Smooth muscle cell (in vitro differentiated cells): ENCODE measurements around the gene COMP. TPM values are rescaled to one million over a fixed set of nuclear protein-coding genes. Genes with fewer than 3 reads are reported as not detected.
A peak's percentile ranks its signal among the peaks of the same experiment; 100 is the strongest.

Experiments used
- DNase-seq: peaks from one replicate; lab custom pipeline; 2025; ENCODE audit not compliant: unreplicated experiment; lab: John Stamatoyannopoulos, UW
- H2AFZ ChIP-seq: fragments of 200-600 bp; sonication (generic); 2 replicates; pipeline ENCODE4 v1.6.0; 2016; ENCODE audit warnings: antibody characterized with exemption, low read depth, mild to moderate bottlenecking
- H3F3A ChIP-seq: fragments of 200-600 bp; sonication (generic); 2 replicates; pipeline ENCODE4 v1.6.0; 2017; ENCODE audit warnings: antibody characterized with exemption, low read depth
- H3K27ac ChIP-seq: fragments of 200-600 bp; sonication (generic); 2 replicates; pipeline ENCODE4 v1.5.1; 2016; ENCODE audit warnings: low read depth, mild to moderate bottlenecking
- H3K27me3 ChIP-seq: fragments of 200-600 bp; sonication (generic); 2 replicates; pipeline ENCODE4 v1.6.1; 2016; ENCODE audit warnings: low read depth, mild to moderate bottlenecking
- H3K36me3 ChIP-seq: fragments of 200-600 bp; sonication (generic); 2 replicates; pipeline ENCODE4 v1.5.1; 2016; ENCODE audit warnings: low read depth
- H3K4me1 ChIP-seq: fragments of 200-600 bp; sonication (generic); 2 replicates; pipeline ENCODE4 v1.5.1; 2016; ENCODE audit warnings: low read depth
- H3K4me2 ChIP-seq: fragments of 200-600 bp; sonication (generic); 2 replicates; pipeline ENCODE4 v1.6.0; 2016; ENCODE audit warnings: mild to moderate bottlenecking
- H3K4me3 ChIP-seq: fragments of 200-600 bp; sonication (generic); 2 replicates; pipeline ENCODE4 v1.5.1; 2016; ENCODE audit warnings: mild to moderate bottlenecking
- H3K79me2 ChIP-seq: fragments of 200-600 bp; sonication (generic); 2 replicates; pipeline ENCODE4 v1.6.0; 2016; ENCODE audit warnings: low read depth, mild to moderate bottlenecking
- H3K9ac ChIP-seq: fragments of 200-600 bp; sonication (generic); 2 replicates; pipeline ENCODE4 v1.6.0; 2016; ENCODE audit warnings: low read depth
- H3K9me3 ChIP-seq: fragments of 200-600 bp; sonication (generic); replicated peaks from 2 replicates; pipeline ENCODE4 v1.5.1; 2016; ENCODE audit warnings: low read depth
- H4K20me1 ChIP-seq: fragments of 200-600 bp; sonication (generic); 2 replicates; pipeline ENCODE4 v1.6.0; 2016; ENCODE audit warnings: low read depth
- WGBS: methylation state at CpG from one replicate; pipeline ENCODE4 v1.1.7; 2016; ENCODE audit warnings: low lambda C conversion rate; 5-methylcytosine and 5-hydroxymethylcytosine counted together
- polyA plus RNA-seq: library from polyadenylated mRNA; unstranded; fragments of >200 nt; fragmentation: Nextera tagmentation; extraction: Ambion mirVana; gene quantifications from 2 replicates; pipeline ENCODE4 v1.2.1, GENCODE V29; 2016
- total RNA-seq: library from RNA; depleted of rRNA; stranded (reverse); fragments of >200 nt; gene quantifications from 2 replicates; pipeline ENCODE4 v1.2.3, GENCODE V29; 2014
- TF ChIP-seq, protein P1 (sequence below): fragments of 200-600 bp; sonication (generic); IDR thresholded peaks from 2 replicates; pipeline ENCODE4 v1.5.1; 2017; ENCODE audit warnings: borderline replicate concordance, mild to moderate bottlenecking, antibody characterized with exemption; ENCODE audit not compliant: insufficient read depth, poor library complexity, severe bottlenecking

COMP gene
- total and polyA plus RNA-seq, 2 experiments from 2014 or later: 196 to 901 TPM

DNA sequence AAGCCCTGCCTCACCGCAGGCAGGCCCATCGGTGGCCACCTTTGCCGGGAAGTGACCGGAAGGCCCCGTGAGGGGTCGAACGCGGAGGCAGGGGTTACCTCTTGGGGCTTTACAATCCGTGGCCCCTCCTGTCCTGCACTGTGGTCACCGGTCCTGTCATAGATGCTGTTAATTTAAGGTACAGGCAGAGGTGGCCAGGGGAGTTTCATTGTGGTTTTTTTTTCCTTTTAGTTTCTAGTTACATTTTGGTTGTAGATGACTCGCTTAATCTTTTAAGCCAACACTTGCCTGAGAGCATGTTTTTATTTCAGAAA lies 13.1 kb downstream of the COMP start:
- Histone ChIP-seq H3K4me2 (peak overlapping the region; percentile 54), H3K4me1 (no peaks in the 10 kb centered on the region), H3K27me3 (no peaks in the 10 kb centered on the region), H3K79me2 (no peaks in the 10 kb centered on the region), H3K4me3 (no peak overlapping the region), H4K20me1 (no peaks in the 10 kb centered on the region), H2AFZ (no peak overlapping the region), H3K27ac (no peak overlapping the region), H3K9ac (no peak overlapping the region), H3F3A (no peaks in the 10 kb centered on the region), H3K9me3 (no peaks in the 10 kb centered on the region), H3K36me3 (no peaks in the 10 kb centered on the region)
- TF ChIP-seq, protein P1, sequence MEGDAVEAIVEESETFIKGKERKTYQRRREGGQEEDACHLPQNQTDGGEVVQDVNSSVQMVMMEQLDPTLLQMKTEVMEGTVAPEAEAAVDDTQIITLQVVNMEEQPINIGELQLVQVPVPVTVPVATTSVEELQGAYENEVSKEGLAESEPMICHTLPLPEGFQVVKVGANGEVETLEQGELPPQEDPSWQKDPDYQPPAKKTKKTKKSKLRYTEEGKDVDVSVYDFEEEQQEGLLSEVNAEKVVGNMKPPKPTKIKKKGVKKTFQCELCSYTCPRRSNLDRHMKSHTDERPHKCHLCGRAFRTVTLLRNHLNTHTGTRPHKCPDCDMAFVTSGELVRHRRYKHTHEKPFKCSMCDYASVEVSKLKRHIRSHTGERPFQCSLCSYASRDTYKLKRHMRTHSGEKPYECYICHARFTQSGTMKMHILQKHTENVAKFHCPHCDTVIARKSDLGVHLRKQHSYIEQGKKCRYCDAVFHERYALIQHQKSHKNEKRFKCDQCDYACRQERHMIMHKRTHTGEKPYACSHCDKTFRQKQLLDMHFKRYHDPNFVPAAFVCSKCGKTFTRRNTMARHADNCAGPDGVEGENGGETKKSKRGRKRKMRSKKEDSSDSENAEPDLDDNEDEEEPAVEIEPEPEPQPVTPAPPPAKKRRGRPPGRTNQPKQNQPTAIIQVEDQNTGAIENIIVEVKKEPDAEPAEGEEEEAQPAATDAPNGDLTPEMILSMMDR: no peak
- WGBS: 76% methylated on average over 11 of the region's 11 CpGs
- DNase-seq: no peak

- Histone ChIP-seq H3K79me2 (no peaks in the 10 kb centered on the region), H3K36me3 (no peaks in the 10 kb centered on the region), H3K4me1 (no peaks in the 10 kb centered on the region), H4K20me1 (no peaks in the 10 kb centered on the region), H3K27ac (no peak overlapping the region), H2AFZ (no peak overlapping the region), H3K4me2 (peak overlapping the region; percentile 54), H3K4me3 (peak overlapping the region; percentile 13), H3K9ac (no peak overlapping the region), H3F3A (no peaks in the 10 kb centered on the region), H3K9me3 (no peaks in the 10 kb centered on the region), H3K27me3 (no peaks in the 10 kb centered on the region)
- WGBS: 63% methylated on average over 55 of the region's 71 CpGs
- TF ChIP-seq, protein P1: no peak
- DNase-seq: no peak
Measured at GRCh38 chr19:18777301-18778075, 13.6 kb downstream of the COMP start.

DNA sequence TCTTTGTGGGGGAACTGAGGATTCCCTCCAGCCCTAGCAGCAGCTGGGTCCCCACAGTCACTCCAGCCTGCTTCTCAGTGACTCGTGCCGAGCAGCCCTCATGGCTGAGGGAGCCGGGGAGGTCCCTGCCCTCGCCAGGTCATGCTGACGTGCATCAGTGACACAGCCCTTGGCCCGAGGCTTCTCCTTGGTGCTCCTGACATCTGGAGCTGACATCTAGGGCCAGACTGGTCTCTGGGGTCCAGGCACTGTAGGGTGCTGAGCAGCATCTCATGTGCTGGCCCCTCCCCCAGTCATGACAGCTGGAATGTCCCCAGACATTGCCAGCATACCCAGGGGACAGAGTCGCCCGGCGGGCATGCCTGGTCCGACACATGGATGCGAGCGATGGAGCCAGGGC lies 14.4 kb downstream of the COMP start:
- 46% methylated on average over 12 of the region's 12 CpGs for WGBS
- no peak overlapping the region for H3K4me3 ChIP-seq
- no peaks in the 10 kb centered on the region for H3K36me3 ChIP-seq
- H3K79me2 ChIP-seq: no peaks in the 10 kb centered on the region
- no peak overlapping the region for H3K27ac ChIP-seq
- H3K9me3 ChIP-seq: no peaks in the 10 kb centered on the region
- no peak overlapping the region for H3K9ac ChIP-seq
- H3K27me3 ChIP-seq: no peaks in the 10 kb centered on the region
- H3F3A ChIP-seq: no peaks in the 10 kb centered on the region
- no peaks in the 10 kb centered on the region for H4K20me1 ChIP-seq
- H2AFZ ChIP-seq: no peak overlapping the region
- TF ChIP-seq, protein P1: no peak
- peak overlapping the region; percentile 54 for H3K4me2 ChIP-seq
- DNase-seq: no peak
- no peaks in the 10 kb centered on the region for H3K4me1 ChIP-seq

DNA sequence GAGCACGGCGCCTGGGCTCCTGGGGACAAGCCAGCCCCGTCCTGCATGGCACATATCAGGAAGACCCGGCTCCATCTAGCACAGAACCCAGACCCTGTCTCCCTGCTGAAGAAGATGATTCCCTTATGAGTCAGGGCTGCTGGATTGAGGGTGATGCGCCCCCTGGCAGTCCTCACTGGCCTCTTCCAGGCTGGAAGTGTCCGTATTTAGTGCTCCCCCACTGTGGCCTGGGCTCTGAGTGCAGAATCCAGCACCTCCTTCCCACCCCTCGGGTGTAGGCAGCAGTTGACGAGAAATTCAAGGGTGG lies 14.9 kb downstream of the COMP start:
- Histone ChIP-seq H3K79me2 (no peaks in the 10 kb centered on the region), H3K27ac (no peak overlapping the region), H3F3A (no peaks in the 10 kb centered on the region), H3K27me3 (no peaks in the 10 kb centered on the region), H2AFZ (no peak overlapping the region), H4K20me1 (no peaks in the 10 kb centered on the region), H3K4me1 (no peaks in the 10 kb centered on the region), H3K4me3 (no peak overlapping the region), H3K4me2 (peak overlapping the region; percentile 54), H3K9ac (no peak overlapping the region), H3K36me3 (no peaks in the 10 kb centered on the region), H3K9me3 (no peaks in the 10 kb centered on the region)
- 40% methylated on average over 8 of the region's 8 CpGs for WGBS
- no peak for DNase-seq
- TF ChIP-seq, protein P1: peak; percentile 25
